ENCODE measurements around the gene GRHL3. TPM values are rescaled to one million over a fixed set of nuclear protein-coding genes. Genes with fewer than 3 reads are reported as not detected.

The GRHL3 gene
- total and polyA plus RNA-seq, 11 donors, result 0.03 to 0.61 TPM; not detected in 9

- no peak for TF ChIP-seq CTCF (IDR thresholded peaks at IDR 0.05)
- TF ChIP-seq POLR2A (IDR thresholded peaks at IDR 0.05), result no peak
- Histone ChIP-seq H3K36me3 (no peaks in the 10 kb centered on the region), H3K4me3 (no peak overlapping the region), H3K27me3 (no peaks in the 10 kb centered on the region), H3K9me3 (no peaks in the 10 kb centered on the region), H3K4me1 (peaks cover 0 to 9% (median 0%) of the 10 kb centered on the region in 12 donors), H3K27ac (no peak overlapping the region)
- WGBS, 4 donors, result 88 to 93% (median 90%) methylated on average over 3 to 5 of the region's 5 CpGs
- intact Hi-C loops (cut with DNase I), result no loop called here
- DNase-seq (no peak), ATAC-seq (no peak)
Observed at GRCh38 chr1:24338447-24338846, 19.3 kb downstream of the GRHL3 start.

- DNase-seq (no peak), ATAC-seq (no peak)
- no peak overlapping the region for H3K4me3 ChIP-seq
- H3K27ac ChIP-seq, result no peak overlapping the region
- peaks cover 0 to 9% (median 0%) of the 10 kb centered on the region in 12 donors for H3K4me1 ChIP-seq
- 94 to 96% (median 95%) methylated on average over 8 of the region's 8 CpGs for whole genome bisulfite sequencing, 4 donors
- H3K27me3 ChIP-seq, result no peaks in the 10 kb centered on the region
- TF ChIP-seq CTCF (IDR thresholded peaks at IDR 0.05) (no peak), POLR2A (IDR thresholded peaks at IDR 0.05) (no peak)
- no peaks in the 10 kb centered on the region for H3K9me3 ChIP-seq
- intact Hi-C loops (cut with DNase I), result no loop called here
- no peaks in the 10 kb centered on the region for H3K36me3 ChIP-seq
Observed at GRCh38 chr1:24339996-24340395, 20.8 kb downstream of the GRHL3 start.

GRCh38 chr1:24340770-24341169 lies 21.6 kb downstream of the GRHL3 start:
- intact Hi-C loops (cut with DNase I), result no loop called here
- Histone ChIP-seq H3K27ac (no peak overlapping the region), H3K27me3 (no peaks in the 10 kb centered on the region), H3K36me3 (no peaks in the 10 kb centered on the region), H3K4me3 (no peak overlapping the region), H3K9me3 (no peaks in the 10 kb centered on the region), H3K4me1 (peaks cover 0 to 2% (median 0%) of the 10 kb centered on the region in 12 donors)
- 67 to 83% (median 71%) methylated on average over 6 to 8 of the region's 8 CpGs for WGBS, 4 donors
- TF ChIP-seq CTCF (IDR thresholded peaks at IDR 0.05) (no peak), POLR2A (IDR thresholded peaks at IDR 0.05) (no peak)
- no peak for ATAC-seq
- no peak for DNase-seq

- no peaks in the 10 kb centered on the region for H3K9me3 ChIP-seq
- H3K4me3 ChIP-seq, result no peak overlapping the region
- WGBS, 4 donors, result 52 to 62% (median 55%) methylated on average over 7 to 8 of the region's 8 CpGs
- TF ChIP-seq POLR2A (IDR thresholded peaks at IDR 0.05) (no peak), CTCF (IDR thresholded peaks at IDR 0.05) (no peak)
- intact Hi-C loops (cut with DNase I), result no loop called here
- H3K4me1 ChIP-seq, result no peaks in the 10 kb centered on the region
- no peaks in the 10 kb centered on the region for H3K36me3 ChIP-seq
- DNase-seq (no peak), ATAC-seq (no peak)
- H3K27me3 ChIP-seq, result no peaks in the 10 kb centered on the region
- no peak overlapping the region for H3K27ac ChIP-seq
Observed at GRCh38 chr1:24341260-24341659, 22.1 kb downstream of the GRHL3 start.
